ENCODE results near the gene MAGI1.

MAGI1 gene

GRCh38 chr3:65971293-65972252 is 67.1 kb downstream of the MAGI1 start:
- DNase-seq (ENCODE audit: low read depth) = no peak

- no peak for DNase-seq (ENCODE audit: low read depth)
These were observed 69.7 kb downstream of the MAGI1 start for GRCh38 chr3:65968996-65969395.

DNA sequence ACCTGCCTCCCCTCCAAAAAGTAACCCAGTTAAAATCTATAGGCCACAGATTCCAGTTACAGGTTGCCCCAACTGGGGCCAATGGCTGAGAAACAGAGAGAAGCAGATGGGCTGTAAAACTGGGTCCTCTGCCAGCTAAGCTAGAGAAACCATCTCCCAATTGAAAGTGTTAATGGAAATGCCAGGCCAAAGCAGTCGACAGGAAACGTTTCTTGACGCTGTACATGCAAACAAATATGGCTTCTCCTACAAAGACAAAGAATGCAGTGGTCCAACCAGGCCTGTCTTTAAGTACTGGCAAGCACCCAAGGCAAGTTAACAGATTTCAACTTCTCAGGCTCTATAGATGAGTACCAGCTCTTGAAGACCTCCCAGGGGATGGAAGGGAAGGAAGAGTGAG is 71.3 kb downstream of the MAGI1 start:
- no peak for DNase-seq (ENCODE audit: low read depth)

DNA sequence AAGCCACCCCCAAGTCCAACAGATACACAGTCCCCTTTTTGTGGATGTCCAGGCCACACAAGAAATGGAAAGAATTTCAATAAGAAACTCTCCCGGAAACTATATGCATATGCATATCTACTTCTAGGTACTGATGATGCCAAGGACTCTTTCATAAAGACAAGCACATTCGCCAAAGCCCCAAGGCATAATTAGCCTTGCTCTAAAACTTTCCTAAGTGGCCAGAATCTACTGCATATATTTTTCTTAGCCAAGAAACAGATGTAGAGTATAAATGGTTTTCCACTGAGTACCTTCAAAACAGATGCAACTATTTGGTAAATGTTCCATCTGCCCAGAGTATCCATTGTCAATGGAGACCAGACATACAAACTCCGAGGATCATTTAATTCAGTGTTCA is 73.9 kb downstream of the MAGI1 start:
- no peak for DNase-seq (ENCODE audit: low read depth)

DNA sequence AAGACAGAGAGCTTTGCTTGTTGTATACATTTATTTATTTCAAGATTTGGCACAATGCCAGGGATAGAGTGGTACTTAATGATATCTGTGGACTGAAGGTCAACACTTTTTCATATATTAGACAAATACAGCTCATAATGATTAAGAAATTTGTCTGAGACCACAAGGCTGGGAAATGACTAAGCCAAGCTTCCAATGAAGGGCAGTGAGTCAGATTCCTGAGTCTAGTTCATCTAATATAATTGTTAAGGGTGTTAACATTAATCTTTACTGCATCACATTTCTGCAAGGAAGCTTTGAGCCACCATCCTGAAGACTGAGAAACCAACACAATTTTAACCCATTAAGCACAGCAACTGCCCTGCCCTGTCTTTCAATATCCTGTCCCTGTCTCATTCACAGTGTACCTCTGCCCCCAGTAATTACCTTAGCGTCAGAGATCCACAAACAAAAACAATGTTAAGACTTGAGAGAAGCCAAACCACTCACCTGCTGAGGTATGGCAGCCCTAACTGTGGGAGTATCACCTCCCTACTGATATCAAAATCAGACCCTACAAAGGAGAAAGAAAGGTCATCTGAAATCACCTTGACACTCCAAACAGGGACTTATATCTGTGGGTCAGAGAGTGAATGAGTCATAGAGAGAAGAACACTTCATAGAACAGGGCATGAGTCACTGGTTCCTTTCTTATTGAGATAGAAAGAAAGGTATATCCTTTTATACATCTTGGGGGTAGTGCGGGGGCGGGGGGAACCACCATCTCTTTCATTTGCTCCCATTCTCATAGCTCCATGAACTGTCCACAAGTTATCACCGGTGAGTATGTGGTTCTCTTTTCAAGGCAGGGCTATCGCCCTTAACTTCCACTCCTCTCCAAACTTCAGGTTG is 74.7 kb downstream of the MAGI1 start:
- DNase-seq (ENCODE audit: low read depth) = no peak

GRCh38 chr3:65961733-65962132 is 77.0 kb downstream of the MAGI1 start:
- DNase-seq (ENCODE audit: low read depth) = no peak

DNA sequence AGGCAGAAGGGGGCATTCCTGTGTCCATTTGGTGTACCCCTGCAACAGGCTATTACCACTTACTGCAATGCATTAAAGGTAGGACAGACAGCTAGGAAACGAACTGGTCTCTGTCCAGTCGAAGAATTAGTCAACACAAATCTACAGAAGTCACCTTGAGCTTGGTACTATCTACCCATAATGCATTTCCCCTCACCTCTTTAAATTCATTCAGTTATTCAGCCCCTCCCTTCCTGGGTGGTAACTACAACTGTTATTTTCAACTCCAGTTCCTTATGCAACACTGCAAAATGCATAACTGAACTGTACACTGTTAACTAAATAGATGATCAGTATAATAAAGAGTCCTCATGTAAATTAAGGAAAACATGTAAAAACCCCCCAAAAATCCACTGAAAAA is 77.6 kb downstream of the MAGI1 start:
- DNase-seq (ENCODE audit: low read depth) = no peak

- DNase-seq (ENCODE audit: low read depth) = no peak
These were observed 78.6 kb downstream of the MAGI1 start for GRCh38 chr3:65960087-65960486.

GRCh38 chr3:65958216-65958615 is 80.5 kb downstream of the MAGI1 start:
- no peak for DNase-seq (ENCODE audit: low read depth)

DNA sequence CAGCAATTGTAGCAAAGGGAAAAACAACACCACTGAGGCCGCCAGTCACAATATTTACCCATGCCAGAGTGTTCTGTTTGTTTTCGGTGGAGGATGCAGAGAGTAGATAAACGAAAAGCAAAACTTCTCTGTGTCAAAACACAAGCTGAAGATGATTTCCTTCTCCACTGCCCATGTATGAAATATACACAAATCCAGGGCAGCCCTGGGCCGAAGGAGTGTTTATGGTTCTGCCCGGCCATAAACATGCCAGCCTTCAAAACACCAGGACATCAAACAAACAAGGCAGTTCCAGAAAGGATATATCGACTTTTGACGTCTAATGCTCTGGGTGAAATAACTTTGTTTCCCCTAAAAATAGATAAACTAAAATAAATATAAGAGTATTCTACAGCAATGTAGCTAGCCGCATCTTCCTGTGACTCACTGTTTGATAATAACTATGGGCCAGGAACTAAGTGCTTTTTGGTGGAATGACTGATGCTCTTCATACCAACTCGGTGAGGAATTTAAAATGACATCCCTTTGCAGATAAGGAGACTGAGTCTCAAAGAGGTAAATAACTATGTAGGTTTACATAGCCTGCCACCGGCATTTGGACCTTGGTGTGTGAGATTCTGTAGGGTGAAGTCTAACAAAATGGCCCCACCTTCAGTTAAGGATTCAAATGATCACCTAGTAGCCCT is 82.8 kb downstream of the MAGI1 start:
- DNase-seq (ENCODE audit: low read depth) = no peak

DNA sequence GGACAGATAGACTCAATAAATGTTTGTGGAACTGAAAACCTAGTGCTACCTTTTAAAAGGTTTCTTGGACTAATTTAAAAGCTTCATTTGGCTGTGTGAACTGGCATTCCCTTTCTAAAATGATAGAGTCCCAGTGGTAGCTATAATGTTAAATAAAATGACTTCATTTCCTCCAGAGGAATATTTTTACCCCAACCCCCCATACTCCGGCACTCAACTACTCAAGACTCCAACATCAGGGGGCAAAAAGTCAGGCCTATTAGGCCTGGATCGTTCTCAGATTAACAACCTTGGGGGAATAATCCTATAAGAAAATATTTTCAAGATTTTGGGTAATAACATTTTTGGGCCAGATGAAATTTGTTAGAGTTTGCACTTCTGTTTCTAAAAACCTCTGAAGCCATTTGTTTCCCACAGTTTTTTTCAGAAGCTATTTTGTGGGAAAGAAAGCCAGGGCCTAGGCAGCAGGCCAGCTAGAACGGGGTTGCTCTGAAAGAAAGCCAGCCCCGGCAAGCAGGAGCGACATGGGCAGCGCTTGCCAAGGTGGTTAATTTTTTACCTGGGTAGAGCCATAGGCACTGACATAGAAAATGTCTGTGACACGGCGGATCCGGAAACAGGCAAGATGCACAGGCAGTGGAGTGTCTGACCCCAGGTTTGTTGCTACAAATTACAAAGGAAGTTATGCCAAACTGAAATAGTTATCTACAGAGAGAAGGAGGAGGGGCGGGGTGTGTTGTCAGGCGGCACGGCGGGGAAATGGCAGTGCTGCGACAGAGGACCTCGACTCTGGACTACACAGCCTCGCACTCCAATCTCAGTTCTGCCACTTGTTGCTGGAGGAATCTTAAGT is 84.6 kb downstream of the MAGI1 start:
- DNase-seq (ENCODE audit: low read depth) = no peak

DNA sequence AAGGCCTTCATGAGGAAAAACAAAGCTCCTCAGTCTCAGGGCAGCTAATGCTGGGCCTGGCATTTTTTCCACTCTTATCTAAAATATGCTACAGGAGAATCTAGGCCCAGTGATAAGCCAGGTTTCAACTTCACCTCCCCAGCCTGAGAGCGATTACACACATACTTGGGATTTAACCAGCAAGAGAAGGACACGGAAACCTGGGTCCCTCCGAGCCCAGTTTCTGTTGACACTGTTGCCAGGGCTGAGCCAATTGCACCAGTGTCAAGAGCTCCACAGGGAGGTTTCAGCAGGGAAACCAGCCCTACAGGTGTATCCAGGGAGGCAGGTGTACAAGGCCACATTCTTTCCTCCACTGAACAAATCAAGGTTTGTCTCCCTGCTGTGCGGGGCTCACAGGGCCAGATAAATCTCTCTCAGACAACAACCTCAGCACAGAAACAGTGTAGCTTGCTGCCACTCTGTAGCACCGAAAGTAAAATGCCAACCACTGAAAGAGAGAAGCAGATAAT is 85.4 kb downstream of the MAGI1 start:
- DNase-seq (ENCODE audit: low read depth) = no peak

DNA sequence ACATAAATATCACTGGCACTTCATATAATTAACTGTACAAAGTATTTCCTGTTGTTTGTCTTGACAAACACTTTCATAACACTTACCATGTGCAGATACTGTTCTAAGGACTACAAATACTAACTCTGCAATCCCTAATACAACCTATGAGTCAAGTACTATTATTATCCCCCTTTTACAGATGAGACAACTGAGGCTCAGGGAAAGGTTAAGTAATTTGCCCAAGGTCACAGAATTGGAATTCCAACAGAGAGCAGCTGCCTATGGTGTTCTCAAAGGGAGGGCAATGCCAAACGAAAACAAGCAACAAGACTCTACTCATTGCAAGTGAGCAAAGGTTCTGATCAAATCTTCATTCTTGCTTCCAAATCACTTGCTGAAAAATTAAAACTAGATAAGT is 85.9 kb downstream of the MAGI1 start:
- no peak for DNase-seq (ENCODE audit: low read depth)

DNA sequence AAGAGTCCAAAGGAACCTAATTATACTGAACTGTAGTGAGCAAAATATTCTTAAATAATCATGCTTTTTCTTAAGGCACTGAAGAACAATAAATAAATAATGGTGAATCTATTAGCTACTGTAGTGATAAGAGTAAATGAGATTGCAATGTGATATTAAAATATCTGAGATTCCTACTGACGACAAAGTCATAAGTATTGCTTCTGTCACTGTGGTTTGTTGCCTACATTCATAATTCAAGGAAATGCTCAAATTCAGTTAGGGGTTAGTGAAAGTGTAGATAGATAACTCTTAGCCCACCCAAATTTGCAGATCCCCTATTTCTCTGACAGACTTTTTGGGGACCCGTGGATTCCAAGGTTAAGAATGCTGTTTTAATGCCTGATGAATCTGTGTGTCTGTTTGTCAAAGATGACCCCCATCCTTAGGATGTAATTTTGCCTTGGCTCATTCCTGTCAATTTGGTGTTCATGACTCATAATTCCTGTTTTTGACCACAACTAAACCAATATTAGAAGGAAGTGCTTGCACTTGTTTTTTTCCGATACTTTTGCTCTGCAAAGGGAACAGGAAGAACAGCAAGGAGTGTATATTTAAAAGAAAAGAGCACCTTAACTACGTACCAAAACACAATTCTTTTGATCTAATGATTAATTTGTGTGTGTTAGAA is 86.7 kb downstream of the MAGI1 start:
- no peak for DNase-seq (ENCODE audit: low read depth)

- no peak for DNase-seq (ENCODE audit: low read depth)
These were observed 88.1 kb downstream of the MAGI1 start for GRCh38 chr3:65950340-65951326.

GRCh38 chr3:65948841-65949573 is 89.7 kb downstream of the MAGI1 start:
- no peak for DNase-seq (ENCODE audit: low read depth)

GRCh38 chr3:65946438-65946837 is 92.3 kb downstream of the MAGI1 start:
- DNase-seq (ENCODE audit: low read depth) = no peak

DNA sequence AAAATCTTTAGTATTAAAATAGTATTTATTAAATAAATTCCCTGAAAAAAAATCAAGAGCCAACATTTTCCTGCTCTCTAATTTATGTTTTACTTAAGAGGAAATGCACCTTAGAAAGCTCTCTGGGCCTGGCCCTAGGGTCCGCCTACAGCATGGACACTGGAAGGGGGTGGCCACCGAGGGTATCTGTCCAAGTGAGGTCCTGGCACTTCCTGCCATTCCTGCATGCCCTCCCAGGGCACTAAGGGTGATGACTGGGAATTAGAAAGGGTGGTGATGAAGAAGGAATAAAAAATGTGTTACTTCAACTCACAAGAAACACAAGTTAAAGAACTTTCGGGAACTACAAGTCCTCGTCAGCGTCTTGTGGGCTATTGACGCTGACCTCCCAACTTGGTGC is 92.8 kb downstream of the MAGI1 start:
- no peak for DNase-seq (ENCODE audit: low read depth)

DNA sequence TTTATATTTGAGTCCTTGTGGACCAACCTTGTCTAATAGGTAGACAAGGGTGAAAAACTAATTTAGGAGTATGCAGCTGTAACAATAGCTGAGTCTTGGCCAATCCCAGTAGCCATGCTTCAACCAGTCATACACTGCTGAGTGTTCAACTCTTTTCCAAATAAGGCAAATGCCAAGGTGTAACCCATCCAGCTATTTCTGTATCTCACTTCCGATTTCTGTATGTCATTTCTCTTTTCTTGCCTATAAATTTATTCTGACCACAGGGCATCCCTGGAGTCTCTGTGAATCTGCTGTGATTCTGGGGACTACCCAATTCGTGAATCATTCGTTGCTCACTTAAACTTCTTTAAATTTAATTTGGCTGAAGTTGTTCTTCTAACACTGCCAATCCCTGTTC is 93.2 kb downstream of the MAGI1 start:
- DNase-seq (ENCODE audit: low read depth) = no peak

All from stimulated activated CD8-positive, alpha-beta memory T cell treated with anti-CD3 and anti-CD28 coated beads, Interleukin-15, amount 100 ng/mL, for 24 hours (primary cell).